Measurements from ENCODE around the gene GPATCH2. TPM values are rescaled to one million over a fixed set of nuclear protein-coding genes. Genes with fewer than 3 reads are reported as not detected.

Gene GPATCH2
- total RNA-seq = 1 to 10 TPM; 9.2 to 9.6 TPM
- polyA plus RNA-seq (2013, experiment 1 of 2) = 8.2 TPM
- polyA plus RNA-seq (2013, experiment 2 of 2) = 9.8 TPM
- total RNA-seq = 17.7 to 52.7 (median 28.8) reads per million in 172 experiments

DNA sequence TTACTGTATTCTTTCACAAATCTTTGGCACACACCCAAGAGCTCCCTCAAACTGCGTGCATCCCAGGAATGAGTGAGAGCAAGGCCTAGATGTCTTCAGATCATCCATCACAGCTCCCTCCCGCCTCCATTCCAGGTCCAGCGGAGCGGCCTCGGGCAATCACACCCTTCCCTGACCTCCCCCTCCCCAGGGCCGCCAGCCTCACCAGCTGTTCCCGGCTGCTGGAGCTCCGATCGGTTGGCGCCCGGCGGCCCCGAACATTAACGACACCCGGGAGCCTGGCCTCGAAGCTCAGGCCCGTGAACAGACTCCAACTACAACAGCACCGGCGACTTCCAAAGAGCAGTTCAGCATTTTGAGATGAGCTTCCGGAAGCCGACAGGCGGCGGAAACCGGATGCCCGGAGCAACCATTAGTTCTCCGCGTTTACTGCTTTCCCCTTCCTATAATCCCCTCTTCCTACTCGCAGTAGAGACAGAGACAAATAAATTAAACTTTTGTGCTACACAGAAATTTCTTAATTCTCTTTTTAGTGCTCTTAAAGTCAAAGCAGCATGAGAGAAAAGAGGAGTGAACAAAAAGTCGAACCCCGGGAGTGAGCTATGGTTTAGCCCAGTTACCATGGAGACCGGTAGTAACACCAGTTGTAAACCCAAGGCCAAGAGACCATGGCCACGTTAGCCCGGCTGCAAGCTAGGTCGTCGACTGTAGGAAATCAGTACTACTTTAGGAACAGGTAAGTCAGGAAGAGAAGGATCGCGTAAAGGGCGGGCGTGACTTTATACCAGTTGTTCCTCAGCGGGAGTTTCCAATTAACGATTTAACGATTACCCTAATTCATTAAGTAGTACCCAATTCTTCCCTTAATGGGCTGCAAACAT is at the start of gene GPATCH2, which contains the start of gene SPATA17:
TSS of gene GPATCH2 (minus strand) at position 380 of the 881 bp plus-strand sequence. CDS start at position 261, 119 bp downstream.
TSS of gene SPATA17 (plus strand) at position 634 of the 881 bp plus-strand sequence. CDS start at position 669, 35 bp downstream.
- Histone ChIP-seq H3K4me1 (ENCODE audit: insufficient read depth, low read length) (peaks cover 7% of the 10 kb centered on the region), H3K27ac (ENCODE audit: low read depth in 1 of 2, low read length in 2 of 2) (peak within 1 kb of the TSS; percentile 70 to 95), H3K27me3 (ENCODE audit: control insufficient read depth in 1 of 2, insufficient read depth in 2 of 2, low read length in 2 of 2) (no peaks in the 10 kb centered on the region), H3K36me3 (ENCODE audit: insufficient read depth, low read length) (no peaks in the 10 kb centered on the region), H3K9me3 (ENCODE audit: control insufficient read depth in 1 of 2, insufficient read depth in 1 of 2, low read length in 2 of 2) (no peaks in the 10 kb centered on the region), H3K4me3 (ENCODE audit: low read length) (peak within 1 kb of the TSS; percentile 78)
- TF ChIP-seq, protein P1, sequence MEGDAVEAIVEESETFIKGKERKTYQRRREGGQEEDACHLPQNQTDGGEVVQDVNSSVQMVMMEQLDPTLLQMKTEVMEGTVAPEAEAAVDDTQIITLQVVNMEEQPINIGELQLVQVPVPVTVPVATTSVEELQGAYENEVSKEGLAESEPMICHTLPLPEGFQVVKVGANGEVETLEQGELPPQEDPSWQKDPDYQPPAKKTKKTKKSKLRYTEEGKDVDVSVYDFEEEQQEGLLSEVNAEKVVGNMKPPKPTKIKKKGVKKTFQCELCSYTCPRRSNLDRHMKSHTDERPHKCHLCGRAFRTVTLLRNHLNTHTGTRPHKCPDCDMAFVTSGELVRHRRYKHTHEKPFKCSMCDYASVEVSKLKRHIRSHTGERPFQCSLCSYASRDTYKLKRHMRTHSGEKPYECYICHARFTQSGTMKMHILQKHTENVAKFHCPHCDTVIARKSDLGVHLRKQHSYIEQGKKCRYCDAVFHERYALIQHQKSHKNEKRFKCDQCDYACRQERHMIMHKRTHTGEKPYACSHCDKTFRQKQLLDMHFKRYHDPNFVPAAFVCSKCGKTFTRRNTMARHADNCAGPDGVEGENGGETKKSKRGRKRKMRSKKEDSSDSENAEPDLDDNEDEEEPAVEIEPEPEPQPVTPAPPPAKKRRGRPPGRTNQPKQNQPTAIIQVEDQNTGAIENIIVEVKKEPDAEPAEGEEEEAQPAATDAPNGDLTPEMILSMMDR (IDR thresholded peaks at IDR 0.05) = peak; percentile 20
- DNase-seq = peak; percentile 62 to 94 (median 72)
- peaks cover 18% of the 10 kb centered on the region for H3K27me3 Mint-ChIP-seq
- H3K9me3 Mint-ChIP-seq = no peaks in the 10 kb centered on the region
- H3K27ac Mint-ChIP-seq = peak within 1 kb of the TSS; percentile 98
- ChIA-PET POLR2A (interaction anchor here (1.2 to 2.2 kb wide), 5 partner anchors 9 to 654 kb away, joined by 3 to 15 read pairs (median 5); partner anchors contain the start of gene RRP15), CTCF (interaction anchor here (0.7 kb wide), 1 partner anchor 17 kb away, joined by 3 read pairs; no protein-coding TSS in a partner anchor)
- H3K4me3 Mint-ChIP-seq = peak within 1 kb of the TSS; percentile 94
- intact Hi-C loops (cut with DNase I, micrococcal nuclease) = loop anchor here in 1 of 2 experiments (10.0 kb wide), 1 partner anchor 1544 kb away; the partner anchor contains the start of gene LYPLAL1
- H3K4me1 Mint-ChIP-seq (ENCODE audit: low read depth) = peaks cover 51% of the 10 kb centered on the region
- ATAC-seq (ENCODE audit: poor library complexity) = peak; percentile 88
- peaks cover 10% of the 10 kb centered on the region for H3K36me3 Mint-ChIP-seq (ENCODE audit: low read depth)

DNA sequence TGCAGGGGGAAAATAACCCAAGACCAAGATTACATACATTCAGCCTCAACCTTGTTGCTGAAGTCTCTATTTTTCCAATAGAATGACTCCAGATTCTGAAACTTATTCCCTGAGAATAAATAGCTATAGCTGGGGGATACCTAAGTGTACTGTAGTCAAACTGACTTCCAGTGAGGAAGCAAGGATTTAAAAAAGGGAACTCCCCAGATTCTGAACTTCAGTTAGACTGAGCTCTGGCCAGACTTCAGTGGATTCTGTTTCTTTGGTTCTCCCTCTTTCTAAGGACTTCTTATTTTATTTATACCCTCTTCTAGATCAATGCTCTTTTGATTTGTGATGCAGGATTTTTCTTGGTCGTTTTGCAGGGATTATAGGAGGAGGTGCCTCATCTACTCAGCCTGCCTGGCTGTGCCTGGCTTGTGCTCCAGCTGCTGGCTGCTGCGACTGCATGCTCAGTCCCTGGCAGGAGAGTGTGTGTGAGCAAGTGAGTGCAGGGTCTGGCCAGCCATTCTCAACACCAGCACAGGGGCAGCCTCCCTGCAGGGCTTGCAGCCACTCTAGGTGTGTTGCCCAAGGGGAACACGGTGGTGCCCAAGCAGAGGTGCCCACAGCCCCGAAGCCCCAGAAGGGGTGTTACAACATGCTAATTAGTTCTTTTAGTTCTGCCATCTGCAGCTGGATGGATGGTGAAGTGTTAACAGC is 43.3 kb upstream of the GPATCH2 start:
- Histone ChIP-seq H3K4me3 (ENCODE audit: low read length) (no peak overlapping the region), H3K27me3 (ENCODE audit: control insufficient read depth in 1 of 2, insufficient read depth in 2 of 2, low read length in 2 of 2) (peaks cover 0 to 5% of the 10 kb centered on the region in 2 experiments), H3K36me3 (ENCODE audit: insufficient read depth, low read length) (no peaks in the 10 kb centered on the region), H3K9me3 (ENCODE audit: control insufficient read depth in 1 of 2, insufficient read depth in 1 of 2, low read length in 2 of 2) (no peaks in the 10 kb centered on the region), H3K27ac (ENCODE audit: low read depth in 1 of 2, low read length in 2 of 2) (no peak overlapping the region), H3K4me1 (ENCODE audit: insufficient read depth, low read length) (no peaks in the 10 kb centered on the region)
- CTCF ChIA-PET = no interaction called here
- ATAC-seq (ENCODE audit: poor library complexity) (no peak), DNase-seq (no peak)
- Mint-ChIP-seq H3K27ac (no peak overlapping the region), H3K4me1 (ENCODE audit: low read depth) (no peaks in the 10 kb centered on the region), H3K27me3 (peaks cover 15% of the 10 kb centered on the region), H3K4me3 (no peak overlapping the region), H3K36me3 (ENCODE audit: low read depth) (no peaks in the 10 kb centered on the region), H3K9me3 (no peaks in the 10 kb centered on the region)
- intact Hi-C loops (cut with DNase I, micrococcal nuclease) = no loop called here
- TF ChIP-seq, protein P1 (IDR thresholded peaks at IDR 0.05) = no peak
- POLR2A ChIA-PET = no interaction called here

DNA sequence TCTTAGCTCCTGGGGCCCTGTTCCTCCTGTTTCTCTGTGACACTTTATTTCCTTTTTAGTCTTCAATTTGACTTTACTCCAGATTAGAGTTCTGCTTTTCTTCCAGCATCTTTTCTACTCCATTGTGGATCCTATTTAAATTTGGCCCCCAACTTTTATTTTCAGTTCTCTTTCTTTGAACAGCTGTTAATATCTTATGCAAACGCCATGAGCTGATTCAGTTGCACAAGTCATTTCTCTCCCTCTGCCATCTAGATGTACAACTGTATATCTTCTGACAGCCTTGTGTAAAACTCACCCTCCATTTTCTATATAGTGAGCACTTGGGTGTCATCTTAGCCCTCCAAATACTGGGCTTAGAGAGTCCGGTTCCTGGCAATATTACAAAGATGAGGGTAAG is 42.5 kb upstream of the GPATCH2 start:
- H3K4me1 ChIP-seq (ENCODE audit: insufficient read depth, low read length) = no peaks in the 10 kb centered on the region
- no peak overlapping the region for H3K4me3 ChIP-seq (ENCODE audit: low read length)
- peaks cover 0 to 5% of the 10 kb centered on the region in 2 experiments for H3K27me3 ChIP-seq (ENCODE audit: control insufficient read depth in 1 of 2, insufficient read depth in 2 of 2, low read length in 2 of 2)
- H3K36me3 Mint-ChIP-seq (ENCODE audit: low read depth) = no peaks in the 10 kb centered on the region
- H3K9me3 ChIP-seq (ENCODE audit: control insufficient read depth in 1 of 2, insufficient read depth in 1 of 2, low read length in 2 of 2) = no peaks in the 10 kb centered on the region
- H3K4me1 Mint-ChIP-seq (ENCODE audit: low read depth) = no peaks in the 10 kb centered on the region
- no peak for ATAC-seq (ENCODE audit: poor library complexity)
- no peak overlapping the region for H3K4me3 Mint-ChIP-seq
- ChIA-PET CTCF (no interaction called here), POLR2A (no interaction called here)
- intact Hi-C loops (cut with DNase I, micrococcal nuclease) = no loop called here
- TF ChIP-seq, protein P1 (IDR thresholded peaks at IDR 0.05) = no peak
- H3K27ac Mint-ChIP-seq = no peak overlapping the region
- H3K27ac ChIP-seq (ENCODE audit: low read depth in 1 of 2, low read length in 2 of 2) = no peak overlapping the region
- H3K36me3 ChIP-seq (ENCODE audit: insufficient read depth, low read length) = no peaks in the 10 kb centered on the region
- H3K27me3 Mint-ChIP-seq = peaks cover 15% of the 10 kb centered on the region
- DNase-seq = peak in 2 of 14 experiments; percentile 4 to 7
- H3K9me3 Mint-ChIP-seq = no peaks in the 10 kb centered on the region
